ENCODE data around the gene ACYP1.

The ACYP1 gene

GRCh38 chr14:75084513-75084912 lies 20.7 kb upstream of the ACYP1 start:
- no peak for DNase-seq (ENCODE audit: low spot score)
- TF ChIP-seq CTCF (IDR thresholded peaks at IDR 0.05; ENCODE audit: extremely low read depth, missing control alignments), result no peak

- no peak for TF ChIP-seq CTCF (IDR thresholded peaks at IDR 0.05; ENCODE audit: extremely low read depth, missing control alignments)
- DNase-seq (ENCODE audit: low spot score), result no peak
Observed at GRCh38 chr14:75083271-75083670, 19.4 kb upstream of the ACYP1 start.

- TF ChIP-seq CTCF (IDR thresholded peaks at IDR 0.05; ENCODE audit: extremely low read depth, missing control alignments), result no peak
- no peak for DNase-seq (ENCODE audit: low spot score)
Observed at GRCh38 chr14:75081660-75082229, 17.9 kb upstream of the ACYP1 start.

GRCh38 chr14:75079521-75079920 lies 15.7 kb upstream of the ACYP1 start:
- no peak for DNase-seq (ENCODE audit: low spot score)
- TF ChIP-seq CTCF (IDR thresholded peaks at IDR 0.05; ENCODE audit: extremely low read depth, missing control alignments), result no peak

GRCh38 chr14:75077794-75078193 lies 14.0 kb upstream of the ACYP1 start:
- no peak for DNase-seq (ENCODE audit: low spot score)
- no peak for TF ChIP-seq CTCF (IDR thresholded peaks at IDR 0.05; ENCODE audit: extremely low read depth, missing control alignments)

GRCh38 chr14:75070383-75070782 lies 6.6 kb upstream of the ACYP1 start:
- DNase-seq (ENCODE audit: low spot score), result no peak
- no peak for TF ChIP-seq CTCF (IDR thresholded peaks at IDR 0.05; ENCODE audit: extremely low read depth, missing control alignments)

- DNase-seq (ENCODE audit: low spot score), result no peak
- TF ChIP-seq CTCF (IDR thresholded peaks at IDR 0.05; ENCODE audit: extremely low read depth, missing control alignments), result no peak
Observed at GRCh38 chr14:75069811-75070145, 6.0 kb upstream of the ACYP1 start.

All from GM20000 (cell line).